HG03354 (cell line): ENCODE results near the gene DNPEP.
"Not testable (repeated sequence)": the region's sequence is repeated elsewhere in the genome, so short reads cannot be mapped to it uniquely, and the experiment has no call there.

Experiments used
- ATAC-seq: cut with Tn5 transposase; IDR thresholded peaks from one replicate; pipeline ENCODE4 v1.9.1; 2021; ENCODE audit warnings: mild to moderate bottlenecking; ENCODE audit not compliant: unreplicated experiment, poor library complexity, severe bottlenecking

Gene DNPEP

GRCh38 chr2:219419331-219420197 is 31.9 kb upstream of the DNPEP start:
- no peak for ATAC-seq

- ATAC-seq = no peak
Measured at GRCh38 chr2:219419012-219419324, 31.3 kb upstream of the DNPEP start.

GRCh38 chr2:219418155-219419011 is 30.7 kb upstream of the DNPEP start, which contains the start of gene DES:
Gene DES (plus strand): TSS chr2:219418377. CDS start chr2:219418463, 86 bp downstream.
- no peak for ATAC-seq

- no peak for ATAC-seq
Measured at GRCh38 chr2:219417374-219417773, 29.7 kb upstream of the DNPEP start.

GRCh38 chr2:219416938-219417337 is 29.2 kb upstream of the DNPEP start:
- ATAC-seq = no peak

GRCh38 chr2:219416235-219416602 is 28.5 kb upstream of the DNPEP start:
- no peak for ATAC-seq

- ATAC-seq = no peak
Measured at GRCh38 chr2:219415580-219416234, 28.0 kb upstream of the DNPEP start.

- no peak for ATAC-seq
Measured at GRCh38 chr2:219414857-219415256, 27.1 kb upstream of the DNPEP start.

- no peak for ATAC-seq
Measured at GRCh38 chr2:219410390-219410789, 22.7 kb upstream of the DNPEP start.

- ATAC-seq = no peak
Measured at GRCh38 chr2:219409619-219410018, 21.9 kb upstream of the DNPEP start.

GRCh38 chr2:219408631-219409030 is 20.9 kb upstream of the DNPEP start:
- no peak for ATAC-seq

- no peak for ATAC-seq
Measured at GRCh38 chr2:219408204-219408603, 20.5 kb upstream of the DNPEP start.

- ATAC-seq = not testable (repeated sequence)
Measured at GRCh38 chr2:219407343-219407742, 19.6 kb upstream of the DNPEP start.

GRCh38 chr2:219406861-219407230 is 19.1 kb upstream of the DNPEP start:
- ATAC-seq = no peak

GRCh38 chr2:219405958-219406860 is 18.5 kb upstream of the DNPEP start:
- ATAC-seq = no peak

- ATAC-seq = no peak
Measured at GRCh38 chr2:219405451-219405850, 17.7 kb upstream of the DNPEP start.

GRCh38 chr2:219404954-219405353 is 17.2 kb upstream of the DNPEP start:
- ATAC-seq = no peak

- no peak for ATAC-seq
Measured at GRCh38 chr2:219404291-219404910, 16.7 kb upstream of the DNPEP start.

GRCh38 chr2:219403861-219404260 is 16.1 kb upstream of the DNPEP start:
- ATAC-seq = no peak
